HepG2 (cell line): ENCODE data around the gene NSF. TPM values are rescaled to one million over a fixed set of nuclear protein-coding genes. Genes with fewer than 3 reads are reported as not detected.

Source experiments
- DPF2 ChIP-seq: sonication (generic); formaldehyde crosslinking; IDR thresholded peaks from 2 replicates; pipeline ENCODE4 v1.4.0; 2020; ENCODE audit warnings: mild to moderate bottlenecking, low read depth, missing genetic modification reagents, borderline replicate concordance
- DR1 ChIP-seq: sonication (generic); formaldehyde crosslinking; IDR thresholded peaks from 2 replicates; pipeline ENCODE4 v1.8.0; 2021; ENCODE audit warnings: mild to moderate bottlenecking, missing genetic modification reagents, inconsistent platforms
- FOXK1 ChIP-seq: sonication (generic); formaldehyde crosslinking; IDR thresholded peaks from 2 replicates; pipeline ENCODE4 v1.4.0; 2020; ENCODE audit warnings: low read depth, missing genetic modification reagents, borderline replicate concordance
- GABPB1 ChIP-seq: IDR thresholded peaks from 2 replicates; pipeline ENCODE4 v1.6.1; 2016; ENCODE audit warnings: mild to moderate bottlenecking, missing genetic modification reagents, moderate library complexity, missing compliant biosample characterization
- GPN1 ChIP-seq: sonication (generic); formaldehyde crosslinking; IDR thresholded peaks from 2 replicates; pipeline ENCODE4 v1.5.1; 2020; ENCODE audit warnings: missing genetic modification reagents, borderline replicate concordance
- HNRNPH1 ChIP-seq: fragments of 200-400 bp; formaldehyde crosslinking; optimal IDR thresholded peaks from 2 replicates; pipeline ENCODE3; 2017; ENCODE audit warnings: mild to moderate bottlenecking, low read depth, low read length
- JUNB ChIP-seq: sonication (generic); formaldehyde crosslinking; IDR thresholded peaks from 2 replicates; pipeline ENCODE4 v1.8.0; 2022; ENCODE audit warnings: missing genetic modification reagents, mild to moderate bottlenecking, borderline replicate concordance
- KAT8 ChIP-seq: IDR thresholded peaks from 2 replicates; pipeline ENCODE4 v1.6.1; 2016; ENCODE audit warnings: missing genetic modification reagents, missing compliant biosample characterization
- KLF16 ChIP-seq, 2 experiments: sonication (generic) in 1 of 2; formaldehyde crosslinking in 1 of 2; IDR thresholded peaks; 2 replicates each; pipeline versions ENCODE4 v1.6.1 to v1.8.0; 2016 to 2023; ENCODE audit warnings: missing genetic modification reagents in 2 of 2, missing compliant biosample characterization in 1 of 2
- LCORL ChIP-seq, 2 experiments: fragments of 450-650 bp in 1 of 2; sonication (generic) in 1 of 2; formaldehyde crosslinking in 1 of 2; IDR thresholded peaks; 2 replicates each; pipeline versions ENCODE4 v1.5.0 to v1.6.1; 2017 to 2020; ENCODE audit warnings: antibody characterized with exemption in 1 of 2, missing genetic modification reagents in 1 of 2
- NFYB ChIP-seq: sonication (generic); formaldehyde crosslinking; IDR thresholded peaks from 2 replicates; pipeline ENCODE4 v1.4.0; 2020; ENCODE audit warnings: missing genetic modification reagents
- RARA ChIP-seq: IDR thresholded peaks from 2 replicates; pipeline ENCODE4 v1.6.1; 2016; ENCODE audit warnings: missing genetic modification reagents, missing compliant biosample characterization
- RORA ChIP-seq: sonication (generic); formaldehyde crosslinking; IDR thresholded peaks from 2 replicates; pipeline ENCODE4 v1.5.0; 2020; ENCODE audit warnings: mild to moderate bottlenecking, missing genetic modification reagents, moderate library complexity
- SNAI1 ChIP-seq: sonication (generic); formaldehyde crosslinking; IDR thresholded peaks from 2 replicates; pipeline ENCODE4 v1.5.0; 2020; ENCODE audit warnings: mild to moderate bottlenecking, missing genetic modification reagents, borderline replicate concordance
- TBP ChIP-seq: sonication (generic); formaldehyde crosslinking; IDR thresholded peaks from 2 replicates; pipeline ENCODE4 v1.5.0; 2020; ENCODE audit warnings: missing genetic modification reagents
- ZBTB21 ChIP-seq: sonication (generic); formaldehyde crosslinking; IDR thresholded peaks from 2 replicates; pipeline ENCODE4 v1.4.0; 2020; ENCODE audit warnings: missing genetic modification reagents
- ZMYM4 ChIP-seq: sonication (generic); formaldehyde crosslinking; IDR thresholded peaks from 2 replicates; pipeline ENCODE4 v1.8.1; 2023; ENCODE audit warnings: mild to moderate bottlenecking, missing genetic modification reagents
- ZNF230 ChIP-seq: sonication (generic); formaldehyde crosslinking; IDR thresholded peaks from 2 replicates; pipeline ENCODE4 v1.4.0; 2020; ENCODE audit warnings: mild to moderate bottlenecking, missing genetic modification reagents
- ZNF235 ChIP-seq: sonication (generic); formaldehyde crosslinking; IDR thresholded peaks from 2 replicates; pipeline ENCODE4 v1.8.1; 2023; ENCODE audit warnings: mild to moderate bottlenecking, missing genetic modification reagents, borderline replicate concordance
- ZNF24 ChIP-seq: fragments of 450-650 bp; IDR thresholded peaks from 2 replicates; pipeline ENCODE4 v1.6.1; 2017; ENCODE audit warnings: antibody characterized with exemption, mild to moderate bottlenecking
- ZNF431 ChIP-seq: sonication (generic); formaldehyde crosslinking; IDR thresholded peaks from 2 replicates; pipeline ENCODE4 v1.9.0; 2022; ENCODE audit warnings: missing genetic modification reagents, low read depth, mild to moderate bottlenecking, borderline replicate concordance
- ZNF432 ChIP-seq: sonication (generic); formaldehyde crosslinking; IDR thresholded peaks from 2 replicates; pipeline ENCODE4 v1.5.0; 2020; ENCODE audit warnings: missing genetic modification reagents, mild to moderate bottlenecking, borderline replicate concordance
- ZNF501 ChIP-seq: sonication (generic); formaldehyde crosslinking; IDR thresholded peaks from 2 replicates; pipeline ENCODE4 v1.5.1; 2020; ENCODE audit warnings: mild to moderate bottlenecking, moderate library complexity, missing genetic modification reagents
- ZNF7 ChIP-seq: IDR thresholded peaks from 2 replicates; pipeline ENCODE4 v1.6.1; 2016; ENCODE audit warnings: missing biosample characterization, missing genetic modification reagents
- polyA plus RNA-seq, 8 experiments: library from polyadenylated mRNA; depleted of rRNA in 3 of 8; stranded (reverse) in 7 of 8; unstranded in 1 of 8; fragments of >200 nt; fragmentation: Illumina TruSeq in 4 of 8; extraction: Trizol in 4 of 8; gene quantifications; 2 replicates each; pipeline versions ENCODE4 v1.2.1 to v1.2.3, GENCODE V29; 2011 to 2016; ENCODE audit warnings: low read depth in 4 of 8, missing spikeins in 1 of 8, mixed read lengths in 1 of 8; ENCODE audit not compliant: insufficient read depth in 1 of 8
- total RNA-seq, 5 experiments: library from RNA; depleted of rRNA; stranded (reverse); fragments of >200 nt; fragmentation: Illumina TruSeq; extraction: Trizol; gene quantifications; 2 replicates each; pipeline ENCODE4 v1.2.3, GENCODE V29; 2016; ENCODE audit warnings: low read depth in 1 of 5
- TF ChIP-seq, protein P1 (sequence below): sonication (generic); formaldehyde crosslinking; IDR thresholded peaks from 2 replicates; pipeline ENCODE4 v1.5.0; 2020; ENCODE audit warnings: mild to moderate bottlenecking, missing genetic modification reagents
- TF ChIP-seq, protein P2 (sequence below): sonication (generic); formaldehyde crosslinking; IDR thresholded peaks from 2 replicates; pipeline ENCODE4 v1.8.1; 2023; ENCODE audit warnings: mild to moderate bottlenecking, inconsistent platforms, moderate library complexity, missing genetic modification reagents, borderline replicate concordance

Gene NSF
- total and polyA plus RNA-seq, 2 of the 13 experiments (the other 11 are each of a cell fraction or from before 2014, with no cell fraction given) = 21.9 to 37.8 TPM

DNA sequence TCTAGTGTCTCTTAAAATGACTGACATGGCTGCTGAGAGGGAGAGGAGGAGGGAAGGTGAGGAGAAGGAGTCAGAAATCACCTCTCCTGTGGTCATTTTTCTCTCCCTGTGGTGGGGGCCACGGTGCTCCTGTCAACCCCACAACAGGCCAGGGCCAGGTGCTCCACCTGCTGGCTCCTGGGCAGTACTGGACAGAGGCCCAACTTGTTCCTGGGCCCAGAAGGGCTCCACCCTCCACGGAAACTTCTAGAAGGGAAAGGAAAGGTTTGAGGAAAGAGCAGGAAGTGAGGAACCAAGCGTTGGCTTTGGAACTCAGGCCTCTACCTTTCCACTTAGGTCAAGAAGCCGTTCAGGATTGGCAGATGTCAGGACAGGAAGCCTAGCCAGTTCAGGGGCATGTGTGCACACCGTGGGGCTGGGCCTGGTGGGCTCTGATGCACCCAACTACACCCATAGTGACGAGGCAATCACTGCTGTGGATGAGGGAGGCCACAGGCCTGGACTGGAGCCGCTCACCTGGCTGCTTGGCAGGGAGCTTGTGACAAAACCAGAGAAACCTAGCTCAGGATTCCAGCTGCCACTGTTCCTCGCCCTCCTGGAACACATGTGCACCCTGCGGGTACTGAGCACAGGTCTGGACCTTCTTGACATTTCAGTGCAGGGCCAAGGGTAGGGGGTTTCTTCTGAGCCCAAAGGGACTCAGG is 191.9 kb downstream of the NSF start (continued):
- TF ChIP-seq JUNB = no peak
- no peak for TF ChIP-seq SNAI1
- TF ChIP-seq GABPB1 = peak; percentile 61
- TF ChIP-seq ZNF432 (CRISPR knock-in tag) = no peak
- no peak for TF ChIP-seq NFYB
- 0 out of 2 replicates have a peak, but pooled peaks have one; percentile 36 for TF ChIP-seq ZNF501 (CRISPR knock-in tag)
- TF ChIP-seq FOXK1 (CRISPR knock-in tag) = peak; percentile 67; the same call in 1 of the 2 replicates
- TF ChIP-seq RARA (CRISPR knock-in tag) = 0 out of 2 replicates have a peak, but pooled peaks have one; percentile 17
- TF ChIP-seq ZNF7 (CRISPR knock-in tag) = no peak
- no peak for TF ChIP-seq LCORL (IDR thresholded peaks at IDR 0.05)
- TF ChIP-seq LCORL (CRISPR knock-in tag; IDR thresholded peaks at IDR 0.05) = peak; percentile 75
- TF ChIP-seq ZNF24 = no peak
- TF ChIP-seq DR1 (CRISPR knock-in tag) = no peak
- TF ChIP-seq ZNF235 (CRISPR knock-in tag) = 0 out of 2 replicates have a peak, but pooled peaks have one; percentile 41
- no peak for TF ChIP-seq HNRNPH1
- TF ChIP-seq ZNF431 (CRISPR knock-in tag) = no peak
- TF ChIP-seq KAT8 (CRISPR knock-in tag) = peak; percentile 69
- TF ChIP-seq, protein P1, sequence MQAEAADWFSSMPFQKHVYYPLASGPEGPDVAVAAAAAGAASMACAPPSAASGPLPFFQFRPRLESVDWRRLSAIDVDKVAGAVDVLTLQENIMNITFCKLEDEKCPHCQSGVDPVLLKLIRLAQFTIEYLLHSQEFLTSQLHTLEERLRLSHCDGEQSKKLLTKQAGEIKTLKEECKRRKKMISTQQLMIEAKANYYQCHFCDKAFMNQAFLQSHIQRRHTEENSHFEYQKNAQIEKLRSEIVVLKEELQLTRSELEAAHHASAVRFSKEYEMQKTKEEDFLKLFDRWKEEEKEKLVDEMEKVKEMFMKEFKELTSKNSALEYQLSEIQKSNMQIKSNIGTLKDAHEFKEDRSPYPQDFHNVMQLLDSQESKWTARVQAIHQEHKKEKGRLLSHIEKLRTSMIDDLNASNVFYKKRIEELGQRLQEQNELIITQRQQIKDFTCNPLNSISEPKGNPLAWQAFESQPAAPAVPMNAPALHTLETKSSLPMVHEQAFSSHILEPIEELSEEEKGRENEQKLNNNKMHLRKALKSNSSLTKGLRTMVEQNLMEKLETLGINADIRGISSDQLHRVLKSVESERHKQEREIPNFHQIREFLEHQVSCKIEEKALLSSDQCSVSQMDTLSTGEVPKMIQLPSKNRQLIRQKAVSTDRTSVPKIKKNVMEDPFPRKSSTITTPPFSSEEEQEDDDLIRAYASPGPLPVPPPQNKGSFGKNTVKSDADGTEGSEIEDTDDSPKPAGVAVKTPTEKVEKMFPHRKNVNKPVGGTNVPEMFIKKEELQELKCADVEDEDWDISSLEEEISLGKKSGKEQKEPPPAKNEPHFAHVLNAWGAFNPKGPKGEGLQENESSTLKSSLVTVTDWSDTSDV = no peak
- no peak for TF ChIP-seq RORA (CRISPR knock-in tag)
- TF ChIP-seq DPF2 = no peak
- no peak for TF ChIP-seq ZBTB21 (CRISPR knock-in tag)
- 0 out of 2 replicates have a peak, but pooled peaks have one; percentile 13 for TF ChIP-seq TBP (CRISPR knock-in tag)
- TF ChIP-seq, protein P2, sequence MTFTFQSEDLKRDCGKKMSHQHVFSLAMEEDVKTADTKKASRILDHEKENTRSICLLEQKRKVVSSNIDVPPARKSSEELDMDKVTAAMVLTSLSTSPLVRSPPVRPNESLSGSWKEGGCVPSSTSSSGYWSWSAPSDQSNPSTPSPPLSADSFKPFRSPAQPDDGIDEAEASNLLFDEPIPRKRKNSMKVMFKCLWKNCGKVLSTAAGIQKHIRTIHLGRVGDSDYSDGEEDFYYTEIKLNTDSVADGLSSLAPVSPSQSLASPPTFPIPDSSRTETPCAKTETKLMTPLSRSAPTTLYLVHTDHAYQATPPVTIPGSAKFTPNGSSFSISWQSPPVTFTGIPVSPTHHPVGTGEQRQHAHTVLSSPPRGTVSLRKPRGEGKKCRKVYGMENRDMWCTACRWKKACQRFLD = no peak
- TF ChIP-seq GPN1 = no peak
- peak; percentile 40; the same call in 1 of the 2 replicates for TF ChIP-seq ZMYM4 (CRISPR knock-in tag)
- TF ChIP-seq ZNF230 (CRISPR knock-in tag) = peak; percentile 25; the same call in 1 of the 2 replicates
- TF ChIP-seq KLF16 (CRISPR knock-in tag; IDR thresholded peaks at IDR 0.05) = peak in 1 of 2 experiments; percentile 30; a peak in 1 of 4 replicates
